GM23338 (cell line): ENCODE results near the gene HOXA2. TPM values are rescaled to one million over a fixed set of nuclear protein-coding genes. Genes with fewer than 3 reads are reported as not detected.

Experiments used
- ATAC-seq: fragments of 200-7000 bp; cut with Tn5 transposase; 3 replicates; pipeline ENCODE4 v1.9.1; 2020
- DNase-seq: peaks from one replicate; pipeline ENCODE4 v3.0.0-alpha.2; 2015; ENCODE audit warnings: low spot score
- H2AFZ ChIP-seq: fragments of 200-600 bp; sonication (generic); 2 replicates; pipeline ENCODE4 v1.8.0; 2016; ENCODE audit warnings: antibody characterized with exemption, mild to moderate bottlenecking, moderate library complexity
- H3F3A ChIP-seq: fragments of 200-600 bp; sonication (generic); replicated peaks from 2 replicates; pipeline ENCODE4 v1.8.0; 2017; ENCODE audit warnings: antibody characterized with exemption, mixed run types, low read depth
- H3K27ac ChIP-seq: fragments of 200-600 bp; sonication (generic); 2 replicates; pipeline ENCODE4 v1.6.1; 2016; ENCODE audit warnings: low read depth
- H3K27me3 ChIP-seq: fragments of 200-600 bp; sonication (generic); 2 replicates; pipeline ENCODE4 v1.8.0; 2016; ENCODE audit warnings: mild to moderate bottlenecking, mixed run types, moderate library complexity; ENCODE audit not compliant: insufficient read depth
- H3K36me3 ChIP-seq: fragments of 200-600 bp; sonication (generic); 2 replicates; pipeline ENCODE4 v1.8.0; 2016; ENCODE audit warnings: mild to moderate bottlenecking; ENCODE audit not compliant: insufficient read depth
- H3K4me1 ChIP-seq: fragments of 200-600 bp; sonication (generic); 2 replicates; pipeline ENCODE4 v1.8.0; 2016; ENCODE audit warnings: mild to moderate bottlenecking, moderate library complexity; ENCODE audit not compliant: insufficient read depth
- H3K4me2 ChIP-seq: fragments of 200-600 bp; sonication (generic); 2 replicates; pipeline ENCODE4 v1.7.1; 2017; ENCODE audit warnings: mixed run types
- H3K4me3 ChIP-seq: fragments of 200-600 bp; sonication (generic); 2 replicates; pipeline ENCODE4 v1.6.1; 2016; ENCODE audit warnings: mixed run types
- H3K79me2 ChIP-seq: fragments of 200-600 bp; sonication (generic); replicated peaks from 2 replicates; pipeline ENCODE4 v1.8.0; 2017; ENCODE audit warnings: mild to moderate bottlenecking; ENCODE audit not compliant: insufficient read depth
- H3K9me2 ChIP-seq: fragments of 200-600 bp; sonication (generic); 2 replicates; pipeline ENCODE4 v1.8.0; 2017; ENCODE audit not compliant: insufficient read depth
- H4K20me1 ChIP-seq: fragments of 200-600 bp; sonication (generic); replicated peaks from 2 replicates; pipeline ENCODE4 v1.8.0; 2017; ENCODE audit warnings: mild to moderate bottlenecking; ENCODE audit not compliant: insufficient read depth
- H3K27ac Mint-ChIP-seq: 2 replicates; pipeline ENCODE4 v1.8.0; 2020; ENCODE audit warnings: inconsistent platforms, mild to moderate bottlenecking, moderate library complexity, mixed read lengths
- H3K27me3 Mint-ChIP-seq: 3 replicates; pipeline ENCODE4 v1.8.0; 2022; ENCODE audit warnings: low read depth, mild to moderate bottlenecking, moderate library complexity, mixed read lengths, inconsistent platforms; ENCODE audit not compliant: insufficient read depth, poor library complexity
- H3K36me3 Mint-ChIP-seq: 3 replicates; pipeline ENCODE4 v1.8.0; 2021; ENCODE audit warnings: low read depth, mild to moderate bottlenecking, inconsistent platforms, moderate library complexity, mixed read lengths
- H3K4me1 Mint-ChIP-seq: 3 replicates; pipeline ENCODE4 v1.8.0; 2020; ENCODE audit warnings: mild to moderate bottlenecking, inconsistent platforms, mixed read lengths
- H3K4me3 Mint-ChIP-seq: 3 replicates; pipeline ENCODE4 v1.8.0; 2021; ENCODE audit warnings: moderate library complexity, mild to moderate bottlenecking, inconsistent platforms, mixed read lengths
- H3K9me3 Mint-ChIP-seq: 3 replicates; pipeline ENCODE4 v1.8.0; 2020; ENCODE audit warnings: moderate library complexity, mild to moderate bottlenecking, inconsistent platforms, mixed read lengths
- CREB1 ChIP-seq: fragments of 250-450 bp; sonication (Bioruptor Pico); IDR thresholded peaks from 2 replicates; pipeline ENCODE4 v1.5.0; 2020; ENCODE audit warnings: low read depth, mild to moderate bottlenecking, moderate library complexity
- EZH2 ChIP-seq: fragments of 200-600 bp; sonication (generic); IDR thresholded peaks from one replicate; pipeline ENCODE4 v1.8.0; 2017; ENCODE audit warnings: antibody characterized with exemption, mild to moderate bottlenecking, low read depth; ENCODE audit not compliant: unreplicated experiment
- EZH2phosphoT487 ChIP-seq: fragments of 200-600 bp; sonication (generic); IDR thresholded peaks from one replicate; pipeline ENCODE4 v1.8.1; 2018; ENCODE audit warnings: antibody characterized with exemption; ENCODE audit not compliant: unreplicated experiment
- NANOG ChIP-seq: IDR thresholded peaks from 2 replicates; pipeline ENCODE4 v1.6.1; 2016; ENCODE audit warnings: antibody characterized with exemption, borderline replicate concordance
- STAT1 ChIP-seq: IDR thresholded peaks from one replicate; pipeline ENCODE4 v1.6.1; 2016; ENCODE audit warnings: antibody characterized with exemption; ENCODE audit not compliant: unreplicated experiment
- ZNF331 ChIP-seq: fragments of 250-450 bp; sonication (Bioruptor Pico); IDR thresholded peaks from 2 replicates; pipeline ENCODE4 v1.5.0; 2020; ENCODE audit warnings: low read depth, mild to moderate bottlenecking, moderate library complexity
- polyA plus RNA-seq: library from polyadenylated mRNA; unstranded; fragments of >200 nt; fragmentation: Nextera tagmentation; extraction: Ambion mirVana; gene quantifications from 2 replicates; pipeline ENCODE4 v1.2.1, GENCODE V29; 2016
- total RNA-seq: library from RNA; depleted of rRNA; stranded (reverse); fragments of >200 nt; shearing (Covaris generic); gene quantifications from 2 replicates; pipeline ENCODE4 v1.2.3, GENCODE V29; 2014
- TF ChIP-seq, protein P1 (sequence below): fragments of 250-450 bp; sonication (Bioruptor Pico); IDR thresholded peaks from 2 replicates; pipeline ENCODE4 v1.5.0; 2020; ENCODE audit warnings: mild to moderate bottlenecking, moderate library complexity
- TF ChIP-seq, protein P2 (sequence below), 2 experiments: fragments of 200-600 bp in 1 of 2; sonication (generic) in 1 of 2; conservative IDR thresholded peaks; 2 replicates each; pipeline versions ENCODE4 v1.5.1 to v1.6.1; 2016 to 2017; ENCODE audit warnings: antibody characterized with exemption in 2 of 2, low read depth in 2 of 2, mild to moderate bottlenecking in 2 of 2, moderate library complexity in 1 of 2
- TF ChIP-seq, protein P3 (sequence below): IDR thresholded peaks from 2 replicates; pipeline ENCODE4 v1.6.1; 2016; ENCODE audit warnings: antibody characterized with exemption
- TF ChIP-seq, protein P4 (sequence below): IDR thresholded peaks from one replicate; pipeline ENCODE4 v1.6.1; 2018; ENCODE audit warnings: antibody characterized with exemption; ENCODE audit not compliant: unreplicated experiment

HOXA2 gene
- total and polyA plus RNA-seq, 2 experiments from 2014 or later: not detected

DNA sequence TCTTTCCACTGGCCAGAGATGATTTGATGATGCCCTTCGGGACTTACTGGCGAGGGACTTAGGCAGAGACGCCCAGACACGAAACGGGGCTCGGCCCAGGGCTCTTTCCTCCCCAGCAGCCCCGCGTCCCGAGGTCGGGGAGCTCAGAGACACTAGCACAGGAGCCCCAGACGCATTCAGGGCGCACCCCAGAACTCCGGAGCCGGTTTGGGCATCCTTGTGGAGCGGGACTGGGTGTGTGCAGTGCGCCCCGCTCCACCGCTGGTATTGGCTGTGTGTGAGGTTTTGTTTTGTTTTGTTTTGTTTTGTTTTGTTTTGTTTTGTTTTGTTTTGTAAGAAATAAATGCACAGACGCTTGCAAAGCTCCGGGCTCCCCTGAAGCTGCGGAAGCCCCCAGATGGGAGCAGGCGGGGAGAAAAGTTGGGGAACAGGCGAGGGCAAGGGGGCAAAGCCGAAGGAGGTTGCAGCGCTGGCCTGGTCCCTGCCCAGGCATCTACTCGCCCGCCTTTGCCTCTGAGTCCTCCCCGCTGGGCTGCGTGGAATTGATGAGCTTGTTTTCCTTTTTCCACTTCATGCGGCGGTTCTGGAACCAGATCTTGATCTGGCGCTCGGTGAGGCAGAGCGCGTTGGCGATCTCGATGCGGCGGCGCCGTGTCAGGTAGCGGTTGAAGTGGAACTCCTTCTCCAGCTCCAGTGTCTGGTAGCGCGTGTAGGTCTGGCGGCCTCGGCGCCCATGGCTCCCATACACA is 42.9 kb upstream of the HOXA2 start (continued):
- TF ChIP-seq, protein P1, sequence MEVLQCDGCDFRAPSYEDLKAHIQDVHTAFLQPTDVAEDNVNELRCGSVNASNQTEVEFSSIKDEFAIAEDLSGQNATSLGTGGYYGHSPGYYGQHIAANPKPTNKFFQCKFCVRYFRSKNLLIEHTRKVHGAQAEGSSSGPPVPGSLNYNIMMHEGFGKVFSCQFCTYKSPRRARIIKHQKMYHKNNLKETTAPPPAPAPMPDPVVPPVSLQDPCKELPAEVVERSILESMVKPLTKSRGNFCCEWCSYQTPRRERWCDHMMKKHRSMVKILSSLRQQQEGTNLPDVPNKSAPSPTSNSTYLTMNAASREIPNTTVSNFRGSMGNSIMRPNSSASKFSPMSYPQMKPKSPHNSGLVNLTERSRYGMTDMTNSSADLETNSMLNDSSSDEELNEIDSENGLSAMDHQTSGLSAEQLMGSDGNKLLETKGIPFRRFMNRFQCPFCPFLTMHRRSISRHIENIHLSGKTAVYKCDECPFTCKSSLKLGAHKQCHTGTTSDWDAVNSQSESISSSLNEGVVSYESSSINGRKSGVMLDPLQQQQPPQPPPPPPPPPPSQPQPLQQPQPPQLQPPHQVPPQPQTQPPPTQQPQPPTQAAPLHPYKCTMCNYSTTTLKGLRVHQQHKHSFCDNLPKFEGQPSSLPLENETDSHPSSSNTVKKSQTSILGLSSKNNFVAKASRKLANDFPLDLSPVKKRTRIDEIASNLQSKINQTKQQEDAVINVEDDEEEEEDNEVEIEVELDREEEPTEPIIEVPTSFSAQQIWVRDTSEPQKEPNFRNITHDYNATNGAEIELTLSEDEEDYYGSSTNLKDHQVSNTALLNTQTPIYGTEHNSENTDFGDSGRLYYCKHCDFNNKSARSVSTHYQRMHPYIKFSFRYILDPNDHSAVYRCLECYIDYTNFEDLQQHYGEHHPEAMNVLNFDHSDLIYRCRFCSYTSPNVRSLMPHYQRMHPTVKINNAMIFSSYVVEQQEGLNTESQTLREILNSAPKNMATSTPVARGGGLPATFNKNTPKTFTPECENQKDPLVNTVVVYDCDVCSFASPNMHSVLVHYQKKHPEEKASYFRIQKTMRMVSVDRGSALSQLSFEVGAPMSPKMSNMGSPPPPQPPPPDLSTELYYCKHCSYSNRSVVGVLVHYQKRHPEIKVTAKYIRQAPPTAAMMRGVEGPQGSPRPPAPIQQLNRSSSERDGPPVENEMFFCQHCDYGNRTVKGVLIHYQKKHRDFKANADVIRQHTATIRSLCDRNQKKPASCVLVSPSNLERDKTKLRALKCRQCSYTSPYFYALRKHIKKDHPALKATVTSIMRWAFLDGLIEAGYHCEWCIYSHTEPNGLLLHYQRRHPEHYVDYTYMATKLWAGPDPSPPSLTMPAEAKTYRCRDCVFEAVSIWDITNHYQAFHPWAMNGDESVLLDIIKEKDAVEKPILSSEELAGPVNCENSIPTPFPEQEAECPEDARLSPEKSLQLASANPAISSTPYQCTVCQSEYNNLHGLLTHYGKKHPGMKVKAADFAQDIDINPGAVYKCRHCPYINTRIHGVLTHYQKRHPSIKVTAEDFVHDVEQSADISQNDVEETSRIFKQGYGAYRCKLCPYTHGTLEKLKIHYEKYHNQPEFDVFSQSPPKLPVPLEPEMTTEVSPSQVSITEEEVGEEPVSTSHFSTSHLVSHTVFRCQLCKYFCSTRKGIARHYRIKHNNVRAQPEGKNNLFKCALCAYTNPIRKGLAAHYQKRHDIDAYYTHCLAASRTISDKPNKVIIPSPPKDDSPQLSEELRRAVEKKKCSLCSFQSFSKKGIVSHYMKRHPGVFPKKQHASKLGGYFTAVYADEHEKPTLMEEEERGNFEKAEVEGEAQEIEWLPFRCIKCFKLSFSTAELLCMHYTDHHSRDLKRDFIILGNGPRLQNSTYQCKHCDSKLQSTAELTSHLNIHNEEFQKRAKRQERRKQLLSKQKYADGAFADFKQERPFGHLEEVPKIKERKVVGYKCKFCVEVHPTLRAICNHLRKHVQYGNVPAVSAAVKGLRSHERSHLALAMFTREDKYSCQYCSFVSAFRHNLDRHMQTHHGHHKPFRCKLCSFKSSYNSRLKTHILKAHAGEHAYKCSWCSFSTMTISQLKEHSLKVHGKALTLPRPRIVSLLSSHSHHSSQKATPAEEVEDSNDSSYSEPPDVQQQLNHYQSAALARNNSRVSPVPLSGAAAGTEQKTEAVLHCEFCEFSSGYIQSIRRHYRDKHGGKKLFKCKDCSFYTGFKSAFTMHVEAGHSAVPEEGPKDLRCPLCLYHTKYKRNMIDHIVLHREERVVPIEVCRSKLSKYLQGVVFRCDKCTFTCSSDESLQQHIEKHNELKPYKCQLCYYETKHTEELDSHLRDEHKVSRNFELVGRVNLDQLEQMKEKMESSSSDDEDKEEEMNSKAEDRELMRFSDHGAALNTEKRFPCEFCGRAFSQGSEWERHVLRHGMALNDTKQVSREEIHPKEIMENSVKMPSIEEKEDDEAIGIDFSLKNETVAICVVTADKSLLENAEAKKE (CRISPR knock-in tag): no peak
- TF ChIP-seq, protein P2, sequence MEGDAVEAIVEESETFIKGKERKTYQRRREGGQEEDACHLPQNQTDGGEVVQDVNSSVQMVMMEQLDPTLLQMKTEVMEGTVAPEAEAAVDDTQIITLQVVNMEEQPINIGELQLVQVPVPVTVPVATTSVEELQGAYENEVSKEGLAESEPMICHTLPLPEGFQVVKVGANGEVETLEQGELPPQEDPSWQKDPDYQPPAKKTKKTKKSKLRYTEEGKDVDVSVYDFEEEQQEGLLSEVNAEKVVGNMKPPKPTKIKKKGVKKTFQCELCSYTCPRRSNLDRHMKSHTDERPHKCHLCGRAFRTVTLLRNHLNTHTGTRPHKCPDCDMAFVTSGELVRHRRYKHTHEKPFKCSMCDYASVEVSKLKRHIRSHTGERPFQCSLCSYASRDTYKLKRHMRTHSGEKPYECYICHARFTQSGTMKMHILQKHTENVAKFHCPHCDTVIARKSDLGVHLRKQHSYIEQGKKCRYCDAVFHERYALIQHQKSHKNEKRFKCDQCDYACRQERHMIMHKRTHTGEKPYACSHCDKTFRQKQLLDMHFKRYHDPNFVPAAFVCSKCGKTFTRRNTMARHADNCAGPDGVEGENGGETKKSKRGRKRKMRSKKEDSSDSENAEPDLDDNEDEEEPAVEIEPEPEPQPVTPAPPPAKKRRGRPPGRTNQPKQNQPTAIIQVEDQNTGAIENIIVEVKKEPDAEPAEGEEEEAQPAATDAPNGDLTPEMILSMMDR (conservative IDR thresholded peaks at IDR 0.05; ENCODE audit: low read depth in 2 of 2): no peak
- no peak for TF ChIP-seq NANOG

DNA sequence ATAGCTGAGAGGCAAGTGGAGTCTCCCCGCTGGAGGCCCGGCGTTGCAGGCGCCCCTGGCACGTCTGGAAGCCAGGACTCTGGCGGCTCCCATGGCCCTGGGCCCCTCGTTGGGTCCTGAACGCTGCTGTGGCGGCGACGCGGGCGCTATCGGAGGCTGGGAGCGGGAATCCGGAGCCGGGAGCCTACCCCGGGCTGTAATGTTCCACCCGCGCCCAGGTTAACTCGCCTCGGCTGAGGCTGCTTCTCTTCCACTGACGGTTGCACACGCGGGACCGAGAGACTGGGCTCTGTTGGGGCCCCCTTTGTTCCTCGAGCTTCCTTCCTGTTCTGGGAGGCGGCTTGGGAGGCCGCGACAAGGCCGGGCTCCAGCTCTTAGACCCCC is 42.3 kb upstream of the HOXA2 start:
- no peak overlapping the region for H3K4me3 ChIP-seq
- H3K4me2 ChIP-seq: 0 out of 2 replicates have a peak overlapping the region, but pooled peaks have one; percentile 26
- H3K36me3 ChIP-seq: no peaks in the 10 kb centered on the region
- Mint-ChIP-seq H3K36me3 (no peaks in the 10 kb centered on the region; the same call in 2 of the 3 replicates), H3K4me1 (peaks cover 19% of the 10 kb centered on the region), H3K9me3 (peaks cover 28% of the 10 kb centered on the region), H3K4me3 (peak overlapping the region; percentile 9; the same call in 1 of the 3 replicates), H3K27ac (no peak overlapping the region), H3K27me3 (peaks cover 100% of the 10 kb centered on the region)
- ATAC-seq (peak; percentile 4; the same call in 2 of the 3 replicates), DNase-seq (peak; percentile 54)
- H3K27ac ChIP-seq: no peak overlapping the region
- no peak overlapping the region for H2AFZ ChIP-seq
- peaks cover 35% of the 10 kb centered on the region for H3K4me1 ChIP-seq
- H3K79me2 ChIP-seq: no peaks in the 10 kb centered on the region
- peaks cover 100% of the 10 kb centered on the region for H3K27me3 ChIP-seq
- peaks cover 46% of the 10 kb centered on the region for H4K20me1 ChIP-seq
- H3F3A ChIP-seq: peaks cover 38% of the 10 kb centered on the region
- H3K9me2 ChIP-seq: no peaks in the 10 kb centered on the region
- TF ChIP-seq, protein P3, sequence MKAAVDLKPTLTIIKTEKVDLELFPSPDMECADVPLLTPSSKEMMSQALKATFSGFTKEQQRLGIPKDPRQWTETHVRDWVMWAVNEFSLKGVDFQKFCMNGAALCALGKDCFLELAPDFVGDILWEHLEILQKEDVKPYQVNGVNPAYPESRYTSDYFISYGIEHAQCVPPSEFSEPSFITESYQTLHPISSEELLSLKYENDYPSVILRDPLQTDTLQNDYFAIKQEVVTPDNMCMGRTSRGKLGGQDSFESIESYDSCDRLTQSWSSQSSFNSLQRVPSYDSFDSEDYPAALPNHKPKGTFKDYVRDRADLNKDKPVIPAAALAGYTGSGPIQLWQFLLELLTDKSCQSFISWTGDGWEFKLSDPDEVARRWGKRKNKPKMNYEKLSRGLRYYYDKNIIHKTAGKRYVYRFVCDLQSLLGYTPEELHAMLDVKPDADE: no peak
- TF ChIP-seq EZH2 (no peak), ZNF331 (no peak), STAT1 (no peak), EZH2phosphoT487 (no peak), CREB1 (no peak)
- TF ChIP-seq, protein P4, sequence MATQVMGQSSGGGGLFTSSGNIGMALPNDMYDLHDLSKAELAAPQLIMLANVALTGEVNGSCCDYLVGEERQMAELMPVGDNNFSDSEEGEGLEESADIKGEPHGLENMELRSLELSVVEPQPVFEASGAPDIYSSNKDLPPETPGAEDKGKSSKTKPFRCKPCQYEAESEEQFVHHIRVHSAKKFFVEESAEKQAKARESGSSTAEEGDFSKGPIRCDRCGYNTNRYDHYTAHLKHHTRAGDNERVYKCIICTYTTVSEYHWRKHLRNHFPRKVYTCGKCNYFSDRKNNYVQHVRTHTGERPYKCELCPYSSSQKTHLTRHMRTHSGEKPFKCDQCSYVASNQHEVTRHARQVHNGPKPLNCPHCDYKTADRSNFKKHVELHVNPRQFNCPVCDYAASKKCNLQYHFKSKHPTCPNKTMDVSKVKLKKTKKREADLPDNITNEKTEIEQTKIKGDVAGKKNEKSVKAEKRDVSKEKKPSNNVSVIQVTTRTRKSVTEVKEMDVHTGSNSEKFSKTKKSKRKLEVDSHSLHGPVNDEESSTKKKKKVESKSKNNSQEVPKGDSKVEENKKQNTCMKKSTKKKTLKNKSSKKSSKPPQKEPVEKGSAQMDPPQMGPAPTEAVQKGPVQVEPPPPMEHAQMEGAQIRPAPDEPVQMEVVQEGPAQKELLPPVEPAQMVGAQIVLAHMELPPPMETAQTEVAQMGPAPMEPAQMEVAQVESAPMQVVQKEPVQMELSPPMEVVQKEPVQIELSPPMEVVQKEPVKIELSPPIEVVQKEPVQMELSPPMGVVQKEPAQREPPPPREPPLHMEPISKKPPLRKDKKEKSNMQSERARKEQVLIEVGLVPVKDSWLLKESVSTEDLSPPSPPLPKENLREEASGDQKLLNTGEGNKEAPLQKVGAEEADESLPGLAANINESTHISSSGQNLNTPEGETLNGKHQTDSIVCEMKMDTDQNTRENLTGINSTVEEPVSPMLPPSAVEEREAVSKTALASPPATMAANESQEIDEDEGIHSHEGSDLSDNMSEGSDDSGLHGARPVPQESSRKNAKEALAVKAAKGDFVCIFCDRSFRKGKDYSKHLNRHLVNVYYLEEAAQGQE: no peak
